ENCODE results near the gene VSTM2A.

The VSTM2A gene

GRCh38 chr7:54615537-54615936 lies 73.4 kb downstream of the VSTM2A start:
- DNase-seq (ENCODE audit: low spot score): no peak

All from NAMALWA (cell line).